GM23338 (cell line): ENCODE data around the gene SLC38A10. TPM values are rescaled to one million over a fixed set of nuclear protein-coding genes. Genes with fewer than 3 reads are reported as not detected.

Source experiments
- ATAC-seq: fragments of 200-7000 bp; cut with Tn5 transposase; 3 replicates; pipeline ENCODE4 v1.9.1; 2020
- DNase-seq: peaks from one replicate; pipeline ENCODE4 v3.0.0-alpha.2; 2015; ENCODE audit warnings: low spot score
- H2AFZ ChIP-seq: fragments of 200-600 bp; sonication (generic); 2 replicates; pipeline ENCODE4 v1.8.0; 2016; ENCODE audit warnings: antibody characterized with exemption, mild to moderate bottlenecking, moderate library complexity
- H3F3A ChIP-seq: fragments of 200-600 bp; sonication (generic); replicated peaks from 2 replicates; pipeline ENCODE4 v1.8.0; 2017; ENCODE audit warnings: antibody characterized with exemption, mixed run types, low read depth
- H3K27ac ChIP-seq: fragments of 200-600 bp; sonication (generic); 2 replicates; pipeline ENCODE4 v1.6.1; 2016; ENCODE audit warnings: low read depth
- H3K27me3 ChIP-seq: fragments of 200-600 bp; sonication (generic); 2 replicates; pipeline ENCODE4 v1.8.0; 2016; ENCODE audit warnings: mild to moderate bottlenecking, mixed run types, moderate library complexity; ENCODE audit not compliant: insufficient read depth
- H3K36me3 ChIP-seq: fragments of 200-600 bp; sonication (generic); 2 replicates; pipeline ENCODE4 v1.8.0; 2016; ENCODE audit warnings: mild to moderate bottlenecking; ENCODE audit not compliant: insufficient read depth
- H3K4me1 ChIP-seq: fragments of 200-600 bp; sonication (generic); 2 replicates; pipeline ENCODE4 v1.8.0; 2016; ENCODE audit warnings: mild to moderate bottlenecking, moderate library complexity; ENCODE audit not compliant: insufficient read depth
- H3K4me2 ChIP-seq: fragments of 200-600 bp; sonication (generic); 2 replicates; pipeline ENCODE4 v1.7.1; 2017; ENCODE audit warnings: mixed run types
- H3K4me3 ChIP-seq: fragments of 200-600 bp; sonication (generic); 2 replicates; pipeline ENCODE4 v1.6.1; 2016; ENCODE audit warnings: mixed run types
- H3K79me2 ChIP-seq: fragments of 200-600 bp; sonication (generic); replicated peaks from 2 replicates; pipeline ENCODE4 v1.8.0; 2017; ENCODE audit warnings: mild to moderate bottlenecking; ENCODE audit not compliant: insufficient read depth
- H3K9me2 ChIP-seq: fragments of 200-600 bp; sonication (generic); 2 replicates; pipeline ENCODE4 v1.8.0; 2017; ENCODE audit not compliant: insufficient read depth
- H4K20me1 ChIP-seq: fragments of 200-600 bp; sonication (generic); replicated peaks from 2 replicates; pipeline ENCODE4 v1.8.0; 2017; ENCODE audit warnings: mild to moderate bottlenecking; ENCODE audit not compliant: insufficient read depth
- H3K27ac Mint-ChIP-seq: 2 replicates; pipeline ENCODE4 v1.8.0; 2020; ENCODE audit warnings: inconsistent platforms, mild to moderate bottlenecking, moderate library complexity, mixed read lengths
- H3K27me3 Mint-ChIP-seq: 3 replicates; pipeline ENCODE4 v1.8.0; 2022; ENCODE audit warnings: low read depth, mild to moderate bottlenecking, moderate library complexity, mixed read lengths, inconsistent platforms; ENCODE audit not compliant: insufficient read depth, poor library complexity
- H3K36me3 Mint-ChIP-seq: 3 replicates; pipeline ENCODE4 v1.8.0; 2021; ENCODE audit warnings: low read depth, mild to moderate bottlenecking, inconsistent platforms, moderate library complexity, mixed read lengths
- H3K4me1 Mint-ChIP-seq: 3 replicates; pipeline ENCODE4 v1.8.0; 2020; ENCODE audit warnings: mild to moderate bottlenecking, inconsistent platforms, mixed read lengths
- H3K4me3 Mint-ChIP-seq: 3 replicates; pipeline ENCODE4 v1.8.0; 2021; ENCODE audit warnings: moderate library complexity, mild to moderate bottlenecking, inconsistent platforms, mixed read lengths
- H3K9me3 Mint-ChIP-seq: 3 replicates; pipeline ENCODE4 v1.8.0; 2020; ENCODE audit warnings: moderate library complexity, mild to moderate bottlenecking, inconsistent platforms, mixed read lengths
- CTCF ChIP-seq, 2 experiments: fragments of 200-600 bp in 1 of 2; sonication (generic) in 1 of 2; conservative IDR thresholded peaks; 2 replicates each; pipeline versions ENCODE4 v1.5.1 to v1.6.1; 2016 to 2017; ENCODE audit warnings: antibody characterized with exemption in 2 of 2, low read depth in 2 of 2, mild to moderate bottlenecking in 2 of 2, moderate library complexity in 1 of 2
- EZH2 ChIP-seq: fragments of 200-600 bp; sonication (generic); IDR thresholded peaks from one replicate; pipeline ENCODE4 v1.8.0; 2017; ENCODE audit warnings: antibody characterized with exemption, mild to moderate bottlenecking, low read depth; ENCODE audit not compliant: unreplicated experiment
- JUNB ChIP-seq: IDR thresholded peaks from one replicate; pipeline ENCODE4 v1.6.1; 2016; ENCODE audit warnings: antibody characterized with exemption; ENCODE audit not compliant: unreplicated experiment
- NANOG ChIP-seq: IDR thresholded peaks from 2 replicates; pipeline ENCODE4 v1.6.1; 2016; ENCODE audit warnings: antibody characterized with exemption, borderline replicate concordance
- POLR2AphosphoS5 ChIP-seq: IDR thresholded peaks from 2 replicates; pipeline ENCODE4 v1.6.1; 2016; ENCODE audit warnings: antibody characterized with exemption, low read depth
- REST ChIP-seq: IDR thresholded peaks from one replicate; pipeline ENCODE4 v1.6.1; 2018; ENCODE audit warnings: antibody characterized with exemption; ENCODE audit not compliant: unreplicated experiment
- STAT1 ChIP-seq: IDR thresholded peaks from one replicate; pipeline ENCODE4 v1.6.1; 2016; ENCODE audit warnings: antibody characterized with exemption; ENCODE audit not compliant: unreplicated experiment
- ZNF331 ChIP-seq: fragments of 250-450 bp; sonication (Bioruptor Pico); IDR thresholded peaks from 2 replicates; pipeline ENCODE4 v1.5.0; 2020; ENCODE audit warnings: low read depth, mild to moderate bottlenecking, moderate library complexity
- polyA plus RNA-seq: library from polyadenylated mRNA; unstranded; fragments of >200 nt; fragmentation: Nextera tagmentation; extraction: Ambion mirVana; gene quantifications from 2 replicates; pipeline ENCODE4 v1.2.1, GENCODE V29; 2016
- total RNA-seq: library from RNA; depleted of rRNA; stranded (reverse); fragments of >200 nt; shearing (Covaris generic); gene quantifications from 2 replicates; pipeline ENCODE4 v1.2.3, GENCODE V29; 2014
- TF ChIP-seq, protein P1 (sequence below): IDR thresholded peaks from 2 replicates; pipeline ENCODE4 v1.6.1; 2016; ENCODE audit warnings: antibody characterized with exemption

SLC38A10 gene
- total and polyA plus RNA-seq, 2 experiments from 2014 or later = 17.1 to 55.8 TPM

DNA sequence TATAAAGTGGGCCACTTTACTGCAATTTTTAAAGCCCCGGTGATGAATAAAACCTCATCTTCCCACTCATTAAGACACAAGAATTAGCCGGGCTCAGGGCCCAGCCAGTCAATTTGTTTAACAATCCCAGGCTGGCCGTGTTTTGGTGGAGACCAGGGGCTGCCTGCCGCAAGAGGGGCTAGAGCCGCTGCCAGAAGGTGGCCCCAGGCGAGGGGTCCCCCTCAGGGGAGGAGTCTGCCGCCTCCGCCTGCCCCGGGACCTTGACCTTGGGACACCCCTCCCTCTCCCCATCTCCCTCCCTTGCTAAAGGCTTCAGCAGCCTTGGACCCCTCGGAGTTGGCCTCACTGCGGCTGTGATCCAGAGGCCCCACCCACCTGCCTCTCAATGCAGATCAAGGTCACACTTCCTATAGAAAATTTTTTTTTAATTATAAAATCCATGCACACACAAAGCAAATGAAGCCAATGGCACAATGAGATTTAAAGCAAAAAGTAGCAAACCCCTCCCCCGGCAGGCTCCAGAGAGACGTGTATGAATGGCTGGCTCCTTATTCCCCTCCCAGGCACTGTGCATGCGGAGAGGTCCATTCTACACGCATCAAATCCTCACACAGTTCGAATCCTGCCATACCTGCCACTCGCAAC, 23.0 kb upstream of the SLC38A10 start:
- H4K20me1 ChIP-seq = no peaks in the 10 kb centered on the region
- H3K9me2 ChIP-seq = no peaks in the 10 kb centered on the region
- Mint-ChIP-seq H3K27ac (no peak overlapping the region), H3K4me3 (peak overlapping the region; percentile 44; the same call in 2 of the 3 replicates), H3K4me1 (peaks cover 13% of the 10 kb centered on the region), H3K9me3 (no peaks in the 10 kb centered on the region), H3K27me3 (no peaks in the 10 kb centered on the region), H3K36me3 (no peaks in the 10 kb centered on the region)
- peak overlapping the region; percentile 20; the same call in 1 of the 2 replicates for H3K4me3 ChIP-seq
- H2AFZ ChIP-seq = 0 out of 2 replicates have a peak overlapping the region, but pooled peaks have one; percentile 4
- no peak overlapping the region for H3K27ac ChIP-seq
- ATAC-seq (peak; percentile 76), DNase-seq (peak; percentile 63)
- peaks cover 12% of the 10 kb centered on the region; the same call in 1 of the 2 replicates for H3K4me1 ChIP-seq
- H3K79me2 ChIP-seq = no peaks in the 10 kb centered on the region
- peak overlapping the region; percentile 30 for H3K4me2 ChIP-seq
- no peaks in the 10 kb centered on the region for H3F3A ChIP-seq
- H3K27me3 ChIP-seq = no peaks in the 10 kb centered on the region
- TF ChIP-seq NANOG (no peak), ZNF331 (CRISPR knock-in tag) (no peak), REST (no peak), JUNB (no peak), STAT1 (no peak), CTCF (conservative IDR thresholded peaks at IDR 0.05; ENCODE audit: low read depth in 2 of 2) (no peak; a peak in 1 of 4 replicates), EZH2 (no peak)
- TF ChIP-seq, protein P1, sequence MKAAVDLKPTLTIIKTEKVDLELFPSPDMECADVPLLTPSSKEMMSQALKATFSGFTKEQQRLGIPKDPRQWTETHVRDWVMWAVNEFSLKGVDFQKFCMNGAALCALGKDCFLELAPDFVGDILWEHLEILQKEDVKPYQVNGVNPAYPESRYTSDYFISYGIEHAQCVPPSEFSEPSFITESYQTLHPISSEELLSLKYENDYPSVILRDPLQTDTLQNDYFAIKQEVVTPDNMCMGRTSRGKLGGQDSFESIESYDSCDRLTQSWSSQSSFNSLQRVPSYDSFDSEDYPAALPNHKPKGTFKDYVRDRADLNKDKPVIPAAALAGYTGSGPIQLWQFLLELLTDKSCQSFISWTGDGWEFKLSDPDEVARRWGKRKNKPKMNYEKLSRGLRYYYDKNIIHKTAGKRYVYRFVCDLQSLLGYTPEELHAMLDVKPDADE = no peak
- no peaks in the 10 kb centered on the region for H3K36me3 ChIP-seq

DNA sequence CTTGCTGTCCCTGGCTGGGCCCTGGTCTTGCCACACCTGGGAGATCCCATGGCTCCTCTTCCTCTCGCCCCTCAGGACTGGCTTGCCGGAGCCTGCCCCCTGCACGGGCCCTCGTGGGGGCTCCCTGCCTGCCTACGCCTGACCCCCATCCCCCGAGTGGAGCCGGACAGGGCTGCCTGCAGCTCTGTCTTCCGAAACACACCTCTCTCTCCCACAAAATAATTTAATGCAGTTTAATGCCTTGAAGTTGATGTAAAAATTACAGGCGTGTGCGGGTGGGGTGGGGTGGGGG, 22.4 kb upstream of the SLC38A10 start:
- Histone ChIP-seq H4K20me1 (no peaks in the 10 kb centered on the region), H3K36me3 (no peaks in the 10 kb centered on the region), H3F3A (no peaks in the 10 kb centered on the region), H3K27me3 (no peaks in the 10 kb centered on the region), H3K4me1 (peaks cover 12% of the 10 kb centered on the region; the same call in 1 of the 2 replicates), H3K27ac (no peak overlapping the region), H3K79me2 (no peaks in the 10 kb centered on the region), H3K9me2 (no peaks in the 10 kb centered on the region), H2AFZ (no peak overlapping the region), H3K4me2 (peak overlapping the region; percentile 30; the same call in 1 of the 2 replicates), H3K4me3 (no peak overlapping the region)
- H3K27ac Mint-ChIP-seq = no peak overlapping the region
- no peak overlapping the region for H3K4me3 Mint-ChIP-seq
- no peak; the same call in 2 of the 3 replicates for ATAC-seq
- H3K4me1 Mint-ChIP-seq = peaks cover 13% of the 10 kb centered on the region
- no peaks in the 10 kb centered on the region for H3K9me3 Mint-ChIP-seq
- H3K36me3 Mint-ChIP-seq = no peaks in the 10 kb centered on the region
- no peaks in the 10 kb centered on the region for H3K27me3 Mint-ChIP-seq
- DNase-seq = no peak
- no peak for TF ChIP-seq POLR2AphosphoS5
